KMS-11 (cell line): ENCODE data around the gene TRAK1.

Experiments
- H2AFZ ChIP-seq: fragments of 200-600 bp; sonication (generic); 2 replicates; pipeline ENCODE4 v1.6.1; 2016; ENCODE audit warnings: antibody characterized with exemption, mixed run types, low read depth
- H3K27ac ChIP-seq: fragments of 200-600 bp; sonication (generic); 2 replicates; pipeline ENCODE4 v1.6.1; 2016; ENCODE audit warnings: mild to moderate bottlenecking, mixed run types
- H3K27me3 ChIP-seq: fragments of 200-600 bp; sonication (generic); 2 replicates; pipeline ENCODE4 v1.6.1; 2017; ENCODE audit warnings: mild to moderate bottlenecking, low read depth, mixed run types, moderate library complexity; ENCODE audit not compliant: insufficient read depth
- H3K36me3 ChIP-seq: fragments of 200-600 bp; sonication (generic); 2 replicates; pipeline ENCODE4 v1.6.1; 2017; ENCODE audit warnings: mild to moderate bottlenecking, mixed run types; ENCODE audit not compliant: insufficient read depth
- H3K4me1 ChIP-seq: fragments of 200-600 bp; sonication (generic); 2 replicates; pipeline ENCODE4 v1.6.1; 2016; ENCODE audit warnings: mild to moderate bottlenecking, low read depth, mixed run types; ENCODE audit not compliant: poor library complexity, severe bottlenecking
- H3K4me2 ChIP-seq: fragments of 200-600 bp; sonication (generic); 2 replicates; pipeline ENCODE4 v1.7.0; 2016; ENCODE audit warnings: mild to moderate bottlenecking, mixed run types
- H3K4me3 ChIP-seq: fragments of 200-600 bp; sonication (generic); IDR thresholded peaks from 2 replicates; pipeline ENCODE4 v1.6.1; 2017; ENCODE audit warnings: low read depth, low read length, mixed read lengths; ENCODE audit not compliant: insufficient read depth
- H3K79me2 ChIP-seq: fragments of 200-600 bp; sonication (generic); 2 replicates; pipeline ENCODE4 v1.6.1; 2016; ENCODE audit warnings: low read depth, mixed run types; ENCODE audit not compliant: insufficient read depth
- H3K9ac ChIP-seq: fragments of 200-600 bp; sonication (generic); 2 replicates; pipeline ENCODE4 v1.6.1; 2016; ENCODE audit warnings: mild to moderate bottlenecking, mixed run types
- H4K20me1 ChIP-seq: fragments of 200-600 bp; sonication (generic); 2 replicates; pipeline ENCODE4 v1.6.1; 2016; ENCODE audit warnings: mild to moderate bottlenecking, mixed run types; ENCODE audit not compliant: insufficient read depth
- TF ChIP-seq, protein P1 (sequence below): fragments of 200-600 bp; sonication (generic); conservative IDR thresholded peaks from 2 replicates; pipeline ENCODE4 v1.6.1; 2017; ENCODE audit warnings: low read depth, mild to moderate bottlenecking, antibody characterized with exemption, low read length, moderate library complexity, mixed read lengths

Gene TRAK1

GRCh38 chr3:42061025-42061712 is 30.0 kb upstream of the TRAK1 start:
- Histone ChIP-seq H4K20me1 (no peaks in the 10 kb centered on the region), H3K9ac (no peak overlapping the region), H3K36me3 (no peaks in the 10 kb centered on the region), H3K27ac (no peak overlapping the region), H3K4me1 (no peaks in the 10 kb centered on the region), H3K4me2 (no peak overlapping the region), H3K79me2 (no peaks in the 10 kb centered on the region), H3K4me3 (no peak overlapping the region), H2AFZ (no peak overlapping the region), H3K27me3 (no peaks in the 10 kb centered on the region)
- TF ChIP-seq, protein P1, sequence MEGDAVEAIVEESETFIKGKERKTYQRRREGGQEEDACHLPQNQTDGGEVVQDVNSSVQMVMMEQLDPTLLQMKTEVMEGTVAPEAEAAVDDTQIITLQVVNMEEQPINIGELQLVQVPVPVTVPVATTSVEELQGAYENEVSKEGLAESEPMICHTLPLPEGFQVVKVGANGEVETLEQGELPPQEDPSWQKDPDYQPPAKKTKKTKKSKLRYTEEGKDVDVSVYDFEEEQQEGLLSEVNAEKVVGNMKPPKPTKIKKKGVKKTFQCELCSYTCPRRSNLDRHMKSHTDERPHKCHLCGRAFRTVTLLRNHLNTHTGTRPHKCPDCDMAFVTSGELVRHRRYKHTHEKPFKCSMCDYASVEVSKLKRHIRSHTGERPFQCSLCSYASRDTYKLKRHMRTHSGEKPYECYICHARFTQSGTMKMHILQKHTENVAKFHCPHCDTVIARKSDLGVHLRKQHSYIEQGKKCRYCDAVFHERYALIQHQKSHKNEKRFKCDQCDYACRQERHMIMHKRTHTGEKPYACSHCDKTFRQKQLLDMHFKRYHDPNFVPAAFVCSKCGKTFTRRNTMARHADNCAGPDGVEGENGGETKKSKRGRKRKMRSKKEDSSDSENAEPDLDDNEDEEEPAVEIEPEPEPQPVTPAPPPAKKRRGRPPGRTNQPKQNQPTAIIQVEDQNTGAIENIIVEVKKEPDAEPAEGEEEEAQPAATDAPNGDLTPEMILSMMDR = no peak

GRCh38 chr3:42061713-42062380 is 29.3 kb upstream of the TRAK1 start:
- no peaks in the 10 kb centered on the region for H3K36me3 ChIP-seq
- H3K79me2 ChIP-seq = no peaks in the 10 kb centered on the region
- TF ChIP-seq, protein P1 = no peak
- no peak overlapping the region for H3K4me3 ChIP-seq
- H3K4me1 ChIP-seq = peaks cover 2% of the 10 kb centered on the region
- H3K4me2 ChIP-seq = no peak overlapping the region
- no peaks in the 10 kb centered on the region for H3K27me3 ChIP-seq
- H4K20me1 ChIP-seq = no peaks in the 10 kb centered on the region
- H3K27ac ChIP-seq = no peak overlapping the region
- no peak overlapping the region for H3K9ac ChIP-seq
- H2AFZ ChIP-seq = no peak overlapping the region

- Histone ChIP-seq H3K4me1 (peaks cover 8% of the 10 kb centered on the region), H3K4me2 (no peak overlapping the region), H3K79me2 (no peaks in the 10 kb centered on the region), H2AFZ (no peak overlapping the region), H3K36me3 (no peaks in the 10 kb centered on the region), H3K27me3 (no peaks in the 10 kb centered on the region), H4K20me1 (no peaks in the 10 kb centered on the region), H3K27ac (no peak overlapping the region), H3K4me3 (no peak overlapping the region), H3K9ac (no peak overlapping the region)
- TF ChIP-seq, protein P1 = no peak
Measured at GRCh38 chr3:42062464-42062863, 28.7 kb upstream of the TRAK1 start.

DNA sequence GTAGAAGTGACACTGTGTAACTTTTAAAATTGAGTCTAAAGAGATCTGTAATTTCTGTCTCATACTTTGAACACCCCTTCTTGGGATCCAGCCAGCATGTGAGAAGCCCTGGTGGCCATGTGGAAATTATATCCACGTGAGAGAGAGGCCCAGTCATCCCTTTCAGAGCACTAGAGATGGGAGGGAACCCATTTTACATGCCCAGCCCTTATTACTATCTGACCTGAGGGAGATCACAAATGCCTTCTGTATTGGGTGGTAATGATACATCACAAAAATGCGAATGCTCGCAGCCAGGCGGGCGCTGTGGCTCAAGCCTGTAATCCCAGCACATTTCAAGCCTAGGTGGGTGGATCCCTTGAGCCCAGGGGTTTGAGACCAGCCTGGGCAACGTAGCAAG is 27.3 kb upstream of the TRAK1 start:
- Histone ChIP-seq H3K27me3 (no peaks in the 10 kb centered on the region), H3K27ac (no peak overlapping the region), H4K20me1 (no peaks in the 10 kb centered on the region), H3K4me2 (no peak overlapping the region), H2AFZ (no peak overlapping the region), H3K9ac (no peak overlapping the region), H3K79me2 (no peaks in the 10 kb centered on the region), H3K4me3 (no peak overlapping the region), H3K36me3 (no peaks in the 10 kb centered on the region), H3K4me1 (peaks cover 10% of the 10 kb centered on the region)
- TF ChIP-seq, protein P1 = no peak
